ENCODE measurements around the gene DHRSX.
"Not testable (repeated sequence)": the region's sequence is repeated elsewhere in the genome, so short reads cannot be mapped to it uniquely, and the experiment has no call there.

Gene DHRSX

GRCh38 chrX:2242326-2242725 is 258.4 kb downstream of the DHRSX start:
- DNase-seq = no peak

- not testable (repeated sequence) for DNase-seq
Observed at GRCh38 chrX:2241496-2241895, 259.3 kb downstream of the DHRSX start.

DNA sequence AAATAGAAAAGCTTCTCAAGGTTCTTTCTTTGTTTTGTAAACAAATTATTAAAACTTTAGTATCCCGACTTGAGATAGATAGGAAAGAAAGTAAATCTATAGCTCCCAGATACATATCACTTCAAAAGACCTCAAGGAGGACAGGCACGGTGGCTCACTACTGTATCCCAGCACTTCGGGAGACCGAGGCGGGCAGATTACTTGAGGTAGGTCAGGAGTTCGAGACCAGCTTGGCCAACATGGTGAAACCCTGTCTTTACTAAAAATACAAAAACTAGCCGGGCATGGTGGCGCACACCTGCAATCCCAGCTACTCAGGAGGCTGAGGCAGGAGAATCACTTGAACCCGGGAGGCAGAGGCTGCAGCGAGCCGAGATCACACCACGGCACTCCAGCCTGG is 260.0 kb downstream of the DHRSX start:
- not testable (repeated sequence) for DNase-seq

- no peak for DNase-seq
Observed at GRCh38 chrX:2237976-2238375, 262.8 kb downstream of the DHRSX start.

GRCh38 chrX:2231570-2232192 is 269.1 kb downstream of the DHRSX start:
- no peak for DNase-seq

DNA sequence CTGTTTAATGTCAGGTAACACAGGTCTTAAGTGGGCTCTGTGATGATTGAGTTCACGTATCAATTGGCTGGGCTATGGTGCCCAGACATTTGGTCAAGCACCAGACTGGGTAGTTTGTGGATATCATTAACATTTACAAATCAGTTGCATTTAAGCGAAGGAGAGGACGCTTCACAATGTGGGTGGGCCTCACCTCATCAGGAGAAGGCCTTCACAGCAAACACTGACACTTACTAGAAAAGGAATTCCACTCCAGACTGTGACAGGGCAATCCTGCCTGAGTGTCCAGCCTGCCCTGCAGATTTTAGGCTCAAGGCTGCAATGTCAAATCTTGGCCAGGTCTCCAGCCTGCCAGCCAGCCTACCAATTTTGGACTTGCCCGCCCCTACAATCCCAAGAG is 270.3 kb downstream of the DHRSX start:
- DNase-seq = no peak

GRCh38 chrX:2228536-2228935 is 272.2 kb downstream of the DHRSX start:
- no peak for DNase-seq

DNA sequence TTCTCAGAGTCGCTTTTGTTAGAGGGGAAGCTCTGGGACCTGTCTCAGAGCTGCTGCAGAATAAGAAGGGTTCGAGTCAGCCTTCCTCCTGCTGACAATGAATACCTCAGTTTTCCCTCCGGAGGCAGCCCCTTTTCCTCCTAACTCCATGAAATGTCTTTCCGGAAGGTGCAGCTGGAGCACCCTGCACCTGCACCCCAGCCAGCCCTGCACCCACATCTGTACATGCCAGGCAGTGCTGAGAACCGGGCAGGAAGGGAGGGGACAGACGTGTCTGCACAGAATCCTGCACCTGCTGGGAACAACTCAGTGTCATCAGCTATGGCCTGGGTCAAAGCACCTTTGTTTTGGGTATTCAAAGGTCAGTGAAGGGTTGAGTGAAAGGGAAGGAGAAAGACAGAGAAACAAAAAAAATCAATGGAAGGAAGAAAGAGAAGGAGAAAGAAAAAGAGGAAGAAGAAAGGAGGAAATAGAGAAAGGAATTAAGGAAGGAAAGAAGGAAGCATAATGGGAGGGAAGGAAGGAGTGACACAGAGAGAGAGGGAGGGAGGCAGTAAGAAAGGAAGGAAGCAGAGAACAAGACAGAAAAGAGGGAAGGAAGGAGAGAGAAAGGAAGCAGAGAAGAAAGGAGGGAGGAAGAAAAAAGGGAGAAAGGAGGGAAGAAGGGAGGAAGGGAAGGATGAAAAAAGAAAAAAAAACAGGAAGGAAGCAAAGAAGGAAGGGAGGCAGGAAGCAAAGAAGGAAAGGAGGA is 273.7 kb downstream of the DHRSX start:
- no peak for DNase-seq

DNA sequence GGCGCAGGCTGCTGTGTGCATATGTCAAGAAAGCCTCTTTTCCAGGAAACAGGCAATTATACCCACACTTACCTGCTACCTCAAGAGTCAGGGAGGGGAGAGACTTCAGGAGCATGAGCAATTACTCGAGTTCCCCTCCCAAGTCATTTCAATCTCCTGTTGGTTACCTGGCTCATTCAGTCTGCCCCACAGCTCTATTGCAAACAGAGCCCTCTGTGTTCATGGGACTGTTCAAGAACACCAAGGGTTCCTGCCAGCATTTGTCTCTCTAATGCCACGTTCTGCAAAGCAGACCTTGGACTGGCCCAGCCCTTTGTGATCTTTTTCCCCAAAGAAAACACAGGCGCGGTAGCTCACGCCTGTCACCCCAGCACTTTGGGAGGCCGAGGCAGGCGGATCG is 274.6 kb downstream of the DHRSX start:
- no peak for DNase-seq

DNA sequence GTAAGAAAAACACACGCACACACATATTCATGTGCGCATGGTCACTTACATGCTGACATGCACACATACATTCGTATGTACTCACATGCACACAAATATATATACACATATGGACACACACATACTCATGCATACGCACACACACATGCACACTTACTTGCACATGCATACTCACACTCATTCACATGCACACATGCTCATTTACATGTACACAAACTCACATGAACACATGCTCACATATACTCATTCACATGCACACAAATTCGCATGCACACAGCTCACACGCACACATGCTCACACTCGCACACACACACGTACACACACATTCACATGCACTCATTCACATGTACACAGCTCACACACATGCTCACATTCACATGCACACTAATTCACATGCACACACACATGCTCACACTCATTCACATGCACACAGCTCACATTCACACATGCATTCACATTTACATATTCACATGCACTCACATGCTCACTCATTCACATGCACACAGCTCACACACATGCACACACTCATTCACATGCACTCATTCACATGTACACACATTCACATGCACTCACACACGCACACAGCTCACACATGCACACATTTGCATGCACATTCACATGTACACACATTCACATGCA is 276.1 kb downstream of the DHRSX start:
- DNase-seq = no peak

DNA sequence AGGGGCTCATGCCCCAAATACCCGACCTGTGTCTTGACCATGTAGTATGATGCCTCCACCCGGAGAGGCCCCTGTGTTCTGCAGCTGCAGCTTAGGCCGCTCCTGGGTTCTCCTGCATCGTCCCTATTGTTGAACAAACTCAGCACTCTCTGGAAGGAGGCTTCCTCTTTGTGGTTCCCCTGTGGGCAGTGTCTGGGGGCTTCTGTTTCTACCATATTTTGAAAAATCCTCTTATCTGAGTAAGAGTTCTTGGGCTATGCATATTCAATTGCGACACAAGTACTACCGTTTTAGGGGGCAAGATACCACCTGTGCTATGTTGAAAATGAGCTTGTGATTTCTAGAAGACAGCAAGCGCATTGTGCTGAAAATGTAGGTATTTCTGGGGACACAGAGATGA is 276.6 kb downstream of the DHRSX start:
- DNase-seq = no peak

DNA sequence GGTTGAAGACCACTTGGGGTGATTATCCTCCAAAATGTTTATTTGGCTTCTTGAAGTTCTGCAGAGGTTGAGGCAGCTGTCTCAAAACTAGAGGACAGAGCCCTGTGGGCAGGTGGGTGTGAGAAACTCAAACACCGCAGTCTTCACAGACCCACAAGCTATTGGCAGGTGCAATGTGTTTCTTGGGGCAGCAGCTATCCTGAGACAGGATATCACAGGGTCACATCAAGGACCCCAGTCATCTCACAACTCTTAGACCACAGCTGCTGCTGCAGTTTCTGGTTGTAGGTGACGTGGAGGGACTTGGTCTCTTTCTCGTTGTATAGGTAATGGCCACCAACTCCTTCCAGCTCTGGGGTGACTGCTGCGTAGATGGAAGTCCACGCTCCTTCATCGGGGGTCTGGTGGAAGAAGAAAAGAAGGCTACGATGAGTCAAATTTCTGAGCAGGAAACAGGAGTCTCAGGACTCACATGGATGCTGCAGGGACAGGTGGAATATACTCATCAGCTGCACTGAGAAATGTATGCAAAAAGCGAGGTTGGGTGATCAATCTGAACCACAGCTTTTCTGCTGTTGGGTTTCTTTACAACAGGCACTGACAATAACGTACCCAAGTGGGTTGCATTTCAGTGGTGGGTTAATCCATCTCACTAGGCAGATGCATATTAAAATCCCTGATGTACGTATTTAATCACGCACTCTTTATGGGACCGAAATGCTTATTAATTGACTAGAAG is 279.8 kb downstream of the DHRSX start:
- DNase-seq = no peak

DNA sequence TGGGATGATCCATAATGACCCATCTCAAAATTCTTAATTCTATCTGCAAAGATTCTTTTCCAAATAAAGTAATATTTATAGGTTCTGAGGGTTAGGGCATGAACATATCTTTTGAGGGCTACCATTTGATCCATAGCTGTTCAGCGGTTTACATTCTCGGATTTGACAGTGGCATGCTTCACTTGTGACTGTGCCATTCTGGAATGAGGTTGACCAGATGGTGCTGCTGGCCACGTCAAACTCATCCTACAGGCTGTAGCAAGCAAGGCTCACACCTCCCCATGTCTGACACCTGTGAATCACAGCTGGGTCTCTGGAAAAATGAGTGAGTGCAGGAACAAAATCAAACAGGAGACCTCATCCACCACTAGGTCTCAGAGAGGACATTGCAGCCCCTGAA is 280.5 kb downstream of the DHRSX start:
- DNase-seq = no peak

GRCh38 chrX:2214138-2214823 is 286.5 kb downstream of the DHRSX start:
- DNase-seq = not testable (repeated sequence)

DNA sequence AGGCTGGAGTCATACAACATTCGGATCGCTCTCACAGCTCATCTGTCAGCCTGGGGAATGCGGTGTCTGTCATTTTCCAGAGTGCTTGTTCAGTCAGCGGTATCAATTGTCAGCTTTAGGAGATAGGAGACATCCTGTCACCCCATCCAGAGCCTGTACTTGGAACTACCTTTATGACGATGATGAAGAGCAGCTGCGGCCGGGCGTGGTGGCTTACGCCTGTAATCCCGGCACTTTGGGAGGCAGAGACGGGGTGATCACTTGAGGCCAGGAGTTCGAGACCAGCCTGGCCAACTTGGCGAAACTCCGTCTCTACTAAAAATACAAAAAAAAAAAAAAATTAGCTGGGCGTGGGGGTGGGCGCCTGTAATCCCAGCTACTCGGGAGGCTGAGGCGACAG is 289.1 kb downstream of the DHRSX start:
- not testable (repeated sequence) for DNase-seq

DNA sequence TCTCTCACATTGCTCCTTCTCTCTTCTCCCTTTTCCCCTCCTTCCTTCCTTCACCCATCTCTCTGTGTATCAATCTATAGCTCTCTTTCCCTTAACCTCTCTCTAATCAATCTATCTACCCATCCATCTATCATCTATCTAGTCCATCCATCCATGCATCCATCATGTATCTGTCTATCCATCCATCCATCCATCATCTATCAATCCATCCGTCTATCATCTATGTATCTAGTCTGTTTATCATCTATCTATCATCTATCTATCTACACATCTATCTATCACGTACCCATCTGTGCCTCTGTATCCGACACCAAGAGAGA is 307.5 kb downstream of the DHRSX start:
- DNase-seq = no peak

DNA sequence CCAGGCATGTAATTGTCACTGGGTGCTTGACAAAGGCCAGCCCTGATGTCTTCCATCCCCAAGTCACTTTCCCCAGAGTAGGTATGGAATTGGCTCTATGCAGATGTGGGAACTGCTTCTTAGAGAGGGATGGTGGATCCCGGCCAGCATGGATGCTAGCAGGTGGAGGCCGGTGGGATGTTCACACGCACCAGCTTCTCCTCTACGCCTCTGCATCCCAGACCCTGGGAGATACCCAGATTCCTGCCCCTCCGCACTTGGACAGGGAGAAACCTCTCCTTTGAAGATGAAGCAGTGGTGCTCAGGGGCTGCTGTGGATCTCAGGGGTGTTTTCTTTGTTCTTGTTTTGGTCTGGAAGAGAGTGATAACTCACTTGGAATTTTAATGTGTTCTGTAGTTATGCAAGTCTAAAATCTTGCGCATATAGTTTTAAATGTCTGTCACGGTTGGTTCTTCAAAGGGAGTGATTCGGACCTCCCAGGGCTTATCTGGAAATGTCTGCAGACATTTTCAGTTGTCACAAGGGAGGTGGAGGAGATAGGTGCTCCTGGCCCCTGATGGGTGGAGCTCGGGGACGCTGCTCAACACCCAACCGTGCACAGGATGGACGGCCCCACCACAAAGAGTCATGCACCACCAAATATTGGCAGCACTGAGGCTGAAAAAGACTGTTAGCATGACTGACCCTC is 308.0 kb downstream of the DHRSX start:
- no peak for DNase-seq

DNA sequence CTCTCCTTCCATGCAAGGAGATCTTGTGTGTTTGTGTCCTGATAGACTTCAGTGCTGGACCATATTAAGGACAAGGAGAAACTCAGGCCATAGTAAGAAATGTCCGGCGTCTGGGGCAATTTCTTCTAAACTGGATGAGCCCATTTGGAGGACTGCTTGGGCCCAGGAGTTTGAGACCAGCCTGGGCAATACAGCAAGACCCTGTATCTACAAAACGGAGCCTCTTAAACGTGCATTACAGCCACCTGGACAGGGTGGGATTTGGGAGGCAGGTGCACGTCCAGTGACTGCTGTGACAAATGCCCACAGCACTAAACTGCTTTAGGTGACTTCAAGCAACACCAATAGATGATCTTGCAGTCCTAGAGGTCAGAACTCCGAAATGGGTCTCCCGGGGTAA is 311.9 kb downstream of the DHRSX start:
- no peak for DNase-seq

- DNase-seq = no peak
Observed at GRCh38 chrX:2188330-2188792, 312.4 kb downstream of the DHRSX start.

DNA sequence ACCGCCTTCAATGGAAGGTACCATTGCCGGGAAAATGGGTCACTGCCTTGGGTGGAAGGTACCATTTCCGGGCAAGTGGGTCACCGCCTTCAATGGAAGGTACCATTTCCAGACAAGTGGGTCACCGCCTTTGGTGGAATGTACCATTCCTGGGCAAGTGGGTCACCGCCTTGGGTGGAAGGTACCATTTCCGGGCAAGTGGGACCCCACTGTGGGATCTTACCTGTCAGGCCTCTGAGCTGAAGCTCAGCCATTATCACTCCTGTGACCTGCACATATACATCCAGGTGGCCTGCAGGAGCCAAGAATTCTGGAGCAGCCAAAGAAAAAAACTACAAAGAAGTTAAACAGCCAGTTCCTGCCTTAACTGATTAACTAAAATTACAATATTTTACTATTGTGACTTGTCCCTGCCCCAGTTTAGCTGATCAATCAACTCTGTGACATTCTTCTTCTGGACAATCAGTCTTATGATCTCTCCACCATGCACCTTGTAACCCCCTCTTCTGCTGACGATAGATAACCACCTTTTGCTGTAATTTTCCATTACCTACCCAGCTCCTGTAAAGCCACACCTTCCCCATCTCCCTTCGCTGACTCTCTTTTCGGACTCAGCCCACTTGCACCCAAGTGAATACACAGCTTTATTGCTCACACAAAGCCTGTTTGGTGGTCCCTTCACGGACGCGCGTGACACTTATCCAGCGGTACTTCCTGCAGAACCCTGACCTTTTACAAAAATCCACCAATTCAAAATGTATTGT is 313.2 kb downstream of the DHRSX start:
- no peak for DNase-seq

GRCh38 chrX:2185341-2186082 is 315.3 kb downstream of the DHRSX start:
- DNase-seq = no peak

Data from NCI-H2029 (cell line).